ENCODE results near the gene FNDC8. TPM values are rescaled to one million over a fixed set of nuclear protein-coding genes. Genes with fewer than 3 reads are reported as not detected.
"Not testable (repeated sequence)": the region's sequence is repeated elsewhere in the genome, so short reads cannot be mapped to it uniquely, and the experiment has no call there.

Gene FNDC8
- 0.11 TPM for polyA plus RNA-seq (ENCODE audit: insufficient read length)

GRCh38 chr17:35121315-35121714 lies at the start of gene FNDC8:
Gene FNDC8, plus strand, starts transcription at chr17:35121615. Its CDS starts 79 bp downstream, at chr17:35121694.
- DNase-seq (ENCODE audit: low read depth) = no peak

GRCh38 chr17:35073183-35073790 lies 48.1 kb upstream of the FNDC8 start:
- no peak for DNase-seq (ENCODE audit: low read depth)

- no peak for DNase-seq (ENCODE audit: low read depth)
Observed at GRCh38 chr17:35073991-35074627, 47.3 kb upstream of the FNDC8 start.

GRCh38 chr17:35074711-35075707 lies 46.4 kb upstream of the FNDC8 start:
- DNase-seq (ENCODE audit: low read depth) = no peak

GRCh38 chr17:35076874-35077273 lies 44.5 kb upstream of the FNDC8 start:
- no peak for DNase-seq (ENCODE audit: low read depth)

GRCh38 chr17:35079547-35080423 lies 41.6 kb upstream of the FNDC8 start:
- DNase-seq (ENCODE audit: low read depth) = no peak

- DNase-seq (ENCODE audit: low read depth) = no peak
Observed at GRCh38 chr17:35080536-35080935, 40.9 kb upstream of the FNDC8 start.

GRCh38 chr17:35081638-35082037 lies 39.8 kb upstream of the FNDC8 start:
- DNase-seq (ENCODE audit: low read depth) = no peak

- no peak for DNase-seq (ENCODE audit: low read depth)
Observed at GRCh38 chr17:35082073-35082657, 39.2 kb upstream of the FNDC8 start.

GRCh38 chr17:35083071-35083470 lies 38.3 kb upstream of the FNDC8 start:
- DNase-seq (ENCODE audit: low read depth) = no peak

GRCh38 chr17:35084987-35085386 lies 36.4 kb upstream of the FNDC8 start:
- DNase-seq (ENCODE audit: low read depth) = no peak

GRCh38 chr17:35086164-35086563 lies 35.3 kb upstream of the FNDC8 start:
- DNase-seq (ENCODE audit: low read depth) = no peak

GRCh38 chr17:35086931-35087573 lies 34.4 kb upstream of the FNDC8 start:
- DNase-seq (ENCODE audit: low read depth) = no peak

- no peak for DNase-seq (ENCODE audit: low read depth)
Observed at GRCh38 chr17:35087731-35088355, 33.6 kb upstream of the FNDC8 start.

- DNase-seq (ENCODE audit: low read depth) = no peak
Observed at GRCh38 chr17:35088356-35088880, 33.0 kb upstream of the FNDC8 start.

- peak; percentile 54 for DNase-seq (ENCODE audit: low read depth)
Observed at GRCh38 chr17:35088881-35089585, 32.4 kb upstream of the FNDC8 start.

GRCh38 chr17:35089586-35090296 lies 31.7 kb upstream of the FNDC8 start:
- DNase-seq (ENCODE audit: low read depth) = no peak

GRCh38 chr17:35090707-35091106 lies 30.7 kb upstream of the FNDC8 start:
- not testable (repeated sequence) for DNase-seq (ENCODE audit: low read depth)

All from forelimb muscle (tissue), 1 donor.